Measurements from ENCODE around the gene FOXD4L5.
"Not testable (repeated sequence)": the region's sequence is repeated elsewhere in the genome, so short reads cannot be mapped to it uniquely, and the experiment has no call there.

FOXD4L5 gene

DNA sequence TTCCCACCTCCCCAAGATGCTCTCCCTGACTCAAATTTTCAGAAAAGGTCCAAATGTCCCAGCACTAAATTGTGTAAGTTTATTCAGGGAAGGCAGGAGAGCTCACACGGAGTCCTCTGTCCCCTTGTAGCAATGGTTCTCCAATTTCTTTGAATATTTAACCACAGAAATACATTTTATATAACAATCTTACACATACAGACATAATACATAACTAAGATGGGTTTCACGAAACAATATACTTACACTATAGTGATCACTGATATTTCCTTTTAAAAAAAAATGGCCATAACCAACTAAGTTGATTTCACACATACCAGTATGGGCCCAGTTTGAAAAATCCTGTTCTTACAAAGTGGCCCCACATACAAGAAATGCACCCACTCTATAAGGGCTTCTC, at the start of gene FOXD4L5:
Gene FOXD4L5, minus strand, starts transcription at position 101 of the 400 bp plus-strand sequence. CDS start 832 bp downstream, outside the sequence.
- not testable (repeated sequence) for DNase-seq (ENCODE audit: low read depth in 2 of 2); H3K4me3 ChIP-seq (replicated peaks in 1 of 2; ENCODE audit: low read depth in 2 of 2, low read length in 2 of 2)

DNA sequence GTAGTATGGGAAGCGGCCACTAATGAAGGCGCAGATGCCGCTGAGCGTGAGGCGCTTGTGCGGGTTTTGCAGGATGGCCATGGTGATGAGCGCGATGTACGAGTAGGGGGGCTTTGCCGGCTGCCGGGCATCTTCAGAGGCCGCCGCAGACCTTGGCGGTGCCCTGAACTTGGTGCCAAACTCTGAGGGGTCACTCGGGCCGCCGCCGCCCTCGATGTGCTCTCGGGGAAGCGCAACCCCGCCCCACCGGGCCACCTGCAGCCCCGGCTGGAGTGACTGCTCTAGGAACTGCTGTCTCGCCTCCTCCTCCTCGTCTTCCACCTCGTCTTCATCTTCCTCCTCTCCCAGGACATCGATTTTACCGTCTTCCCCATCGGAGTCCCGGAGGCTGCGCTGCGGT, 1.1 kb downstream of the FOXD4L5 start:
- not testable (repeated sequence) for H3K4me3 ChIP-seq (replicated peaks in 1 of 2; ENCODE audit: low read depth in 2 of 2, low read length in 2 of 2); DNase-seq (ENCODE audit: low read depth in 2 of 2)

DNA sequence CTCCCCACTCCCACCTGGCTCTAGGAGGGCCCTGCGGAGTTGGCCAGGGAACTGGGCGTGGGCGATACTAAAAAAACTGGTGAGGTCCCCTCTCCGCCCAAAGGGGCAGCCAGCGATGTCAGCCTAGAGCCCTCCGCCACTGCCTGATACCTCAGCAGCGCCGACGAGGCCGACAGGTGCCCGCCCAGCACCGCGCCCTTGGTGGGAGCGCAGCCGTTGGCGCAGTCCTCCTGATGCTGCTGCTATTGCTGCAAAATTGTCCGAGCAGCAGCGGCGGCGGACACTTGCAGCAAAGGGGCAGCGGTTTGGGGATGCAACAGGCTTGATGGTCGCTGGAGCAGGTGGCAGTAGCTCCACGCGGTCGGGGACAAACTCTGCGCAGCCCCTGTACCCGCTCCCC, 2.0 kb downstream of the FOXD4L5 start:
- H3K4me3 ChIP-seq (replicated peaks in 1 of 2; ENCODE audit: low read depth in 2 of 2, low read length in 2 of 2); DNase-seq (ENCODE audit: low read depth in 2 of 2): not testable (repeated sequence)

Data from cardiac fibroblast (primary cell).